Right ventricle myocardium inferior (tissue), 1 donor: Measurements from ENCODE around the gene NFATC3. TPM values are rescaled to one million over a fixed set of nuclear protein-coding genes. Genes with fewer than 3 reads are reported as not detected.

ENCODE experiments used
- ATAC-seq: fragments of 200-7000 bp; cut with Tn5 transposase; one replicate; pipeline ENCODE4 v1.9.1; 2020; ENCODE audit warnings: mild to moderate bottlenecking, moderate library complexity
- DNase-seq: peaks from one replicate; pipeline ENCODE4 v3.0.0; 2021; ENCODE audit errors: missing footprints
- intact Hi-C: fragments of 100-400 bp; cut with DNase I; formaldehyde crosslinking; loops from one replicate; pipeline ENCODE4 v1.11.0; 2022
- total RNA-seq: library from RNA; stranded (reverse); fragmentation: NEBNext Ultra II Directional; extraction: Animal tissue kit (Norgen Biotek cat#: 25700); gene quantifications from one replicate; pipeline ENCODE4 v1.2.1, GENCODE V29; 2021
- donor health status: DM: no; HTN: yes; CAD: no; lungs with severe emphysema.

The NFATC3 gene
- total RNA-seq, 1 donor from 2014 or later: 23.7 TPM

DNA sequence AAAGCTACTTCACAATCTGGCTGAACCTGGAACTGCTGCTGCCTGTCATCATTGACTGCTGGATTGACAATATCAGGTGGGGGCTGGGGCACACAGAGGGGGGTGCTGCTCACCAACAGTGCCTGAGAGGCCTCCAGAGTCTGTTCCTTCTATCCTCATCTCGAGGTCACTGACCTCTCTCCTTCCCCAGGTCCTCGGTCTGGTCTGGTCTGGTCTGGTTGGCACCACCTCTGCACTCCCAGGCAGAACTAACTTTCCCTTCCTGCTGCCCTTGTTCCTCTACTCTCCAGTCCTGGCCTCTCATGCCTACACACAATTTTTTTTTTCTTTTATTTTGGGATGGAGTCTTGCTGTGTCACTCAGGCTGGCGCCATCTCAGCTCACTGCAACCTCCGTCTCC, 164.2 kb downstream of the NFATC3 start:
- intact Hi-C loops: loop anchor here (5.0 kb wide), 1 partner anchor 63 kb away; the partner anchor contains the start of genes PRMT7 and SLC7A6OS
- ATAC-seq: no peak
- no peak for DNase-seq

DNA sequence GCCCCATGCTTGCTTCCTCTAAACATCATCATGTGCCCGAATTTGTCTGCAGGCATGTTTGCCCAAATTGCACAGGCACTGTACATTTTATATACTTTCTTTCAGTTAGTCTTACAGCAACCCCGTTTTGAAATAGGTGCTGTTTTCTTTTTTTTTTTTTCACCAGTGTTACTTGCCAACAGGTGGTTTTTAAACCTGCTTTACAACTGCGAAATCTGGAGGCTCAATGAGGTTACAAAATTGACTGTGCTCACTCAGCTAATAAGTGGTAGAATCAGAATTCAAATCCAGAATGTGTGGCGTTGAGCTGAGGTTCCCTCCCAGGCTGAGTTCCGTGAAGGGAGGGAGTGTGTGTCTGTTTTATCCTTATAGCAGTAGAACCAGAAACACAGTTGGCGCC, 165.8 kb downstream of the NFATC3 start:
- ATAC-seq (no peak), DNase-seq (no peak)
- intact Hi-C loops: no loop called here

DNA sequence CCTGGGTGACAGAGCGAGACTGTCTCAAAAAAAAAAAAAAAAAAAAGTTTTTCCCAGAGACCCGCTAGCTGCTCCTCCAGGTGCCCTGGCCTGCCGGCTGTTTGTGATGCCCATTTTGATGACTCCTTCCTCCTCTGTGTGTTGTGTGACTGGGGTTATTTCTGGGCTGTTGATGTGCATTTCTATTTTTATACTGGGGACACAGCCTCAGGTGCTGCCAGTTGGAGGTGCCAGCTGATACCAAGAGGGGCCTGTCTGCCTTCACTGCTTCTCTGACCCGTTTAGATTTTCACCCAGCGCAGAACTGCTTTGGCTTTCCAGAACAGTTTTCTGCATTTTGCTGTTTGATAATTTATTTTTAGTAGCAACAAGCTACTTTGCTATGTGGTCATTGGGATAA, 166.7 kb downstream of the NFATC3 start:
- intact Hi-C loops: no loop called here
- DNase-seq (no peak), ATAC-seq (peak; percentile 87)

DNA sequence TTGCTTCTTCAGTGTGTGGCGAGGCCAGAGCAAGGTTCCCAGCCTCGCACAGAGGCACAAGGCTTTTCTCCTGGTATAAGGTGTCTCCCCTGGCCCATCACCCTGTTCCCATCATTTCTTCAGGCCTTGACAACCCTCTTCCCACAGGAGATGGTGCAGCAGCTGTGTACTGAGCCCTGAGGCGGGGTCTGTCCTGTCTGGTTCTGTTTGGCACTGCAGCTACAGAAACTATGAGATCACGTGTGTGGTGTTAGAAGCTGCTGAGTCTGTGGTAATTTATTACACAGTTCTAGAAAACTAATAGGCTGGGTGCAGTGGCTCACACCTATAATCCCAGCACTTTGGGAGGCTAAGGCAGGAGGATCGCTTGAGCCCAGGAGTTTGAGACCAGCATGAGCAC, 167.2 kb downstream of the NFATC3 start:
- peak; percentile 12 for ATAC-seq
- no peak for DNase-seq
- intact Hi-C loops: no loop called here

DNA sequence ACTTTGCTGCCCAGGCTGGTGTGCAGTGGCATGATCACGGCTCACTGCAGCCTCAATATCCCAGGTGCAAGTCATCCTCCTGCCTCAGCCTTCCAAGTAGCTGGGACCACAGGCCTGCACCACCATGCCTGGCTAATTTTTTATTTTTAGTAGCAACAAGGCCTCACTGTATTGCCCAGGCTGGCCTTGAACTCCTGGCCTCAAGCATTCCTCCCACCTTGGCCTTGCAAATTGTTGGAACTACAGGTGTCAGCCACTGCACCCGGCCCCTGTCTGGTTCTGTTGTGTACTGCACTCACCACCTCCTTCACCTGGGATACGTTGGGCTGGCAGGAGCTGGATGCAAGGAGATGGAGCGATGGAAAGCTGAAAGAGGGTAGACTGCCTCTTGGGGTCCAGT, 168.6 kb downstream of the NFATC3 start:
- DNase-seq: no peak
- ATAC-seq: no peak
- intact Hi-C loops: no loop called here

DNA sequence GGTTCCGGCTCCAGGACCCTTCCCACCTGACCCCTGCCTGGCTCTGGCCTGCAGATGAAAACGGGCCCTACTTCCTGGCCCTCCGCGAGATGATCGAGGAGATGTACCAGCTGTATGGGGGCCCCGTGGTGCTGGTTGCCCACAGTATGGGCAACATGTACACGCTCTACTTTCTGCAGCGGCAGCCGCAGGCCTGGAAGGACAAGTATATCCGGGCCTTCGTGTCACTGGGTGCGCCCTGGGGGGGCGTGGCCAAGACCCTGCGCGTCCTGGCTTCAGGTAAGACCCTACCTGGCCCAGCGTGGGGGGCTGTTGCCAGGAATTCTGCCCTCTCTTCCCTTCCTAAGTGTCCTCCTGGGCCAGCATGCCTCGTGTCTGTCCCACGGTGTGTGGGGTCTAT, 170.5 kb downstream of the NFATC3 start:
- intact Hi-C loops: no loop called here
- no peak for DNase-seq
- no peak for ATAC-seq

DNA sequence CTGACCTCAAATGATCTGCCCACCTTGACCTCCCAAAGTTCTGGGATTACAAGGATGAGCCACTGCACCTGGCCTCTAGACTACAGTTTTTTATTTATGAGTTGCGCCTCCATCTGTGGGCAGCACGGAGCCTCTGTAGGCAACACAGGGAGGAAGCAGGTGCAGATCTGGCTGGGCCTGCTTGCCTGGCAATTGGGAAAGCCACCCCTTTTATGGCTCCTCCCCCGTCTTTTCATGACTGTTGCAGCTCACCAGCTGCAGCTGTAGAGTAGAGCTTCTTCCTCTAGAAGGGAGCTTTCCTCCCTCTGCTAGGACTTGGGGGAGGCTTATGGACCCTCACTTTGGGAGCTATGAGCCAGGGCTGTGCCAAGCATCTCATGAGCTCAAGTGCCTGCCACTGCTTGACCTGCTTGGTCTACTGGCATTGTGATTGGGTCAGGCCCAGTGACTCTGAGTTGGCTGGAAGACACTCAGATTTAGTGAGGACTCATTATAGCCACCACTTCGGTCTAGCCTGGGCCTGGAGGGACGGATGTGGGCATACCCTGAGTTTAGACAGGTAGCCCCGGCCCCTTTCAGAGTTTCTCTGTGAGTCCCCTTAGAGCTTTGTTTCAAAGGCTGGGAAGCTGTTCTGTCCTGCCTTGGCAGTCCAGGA, 172.2 kb downstream of the NFATC3 start:
- intact Hi-C loops: no loop called here
- ATAC-seq (no peak), DNase-seq (no peak)

DNA sequence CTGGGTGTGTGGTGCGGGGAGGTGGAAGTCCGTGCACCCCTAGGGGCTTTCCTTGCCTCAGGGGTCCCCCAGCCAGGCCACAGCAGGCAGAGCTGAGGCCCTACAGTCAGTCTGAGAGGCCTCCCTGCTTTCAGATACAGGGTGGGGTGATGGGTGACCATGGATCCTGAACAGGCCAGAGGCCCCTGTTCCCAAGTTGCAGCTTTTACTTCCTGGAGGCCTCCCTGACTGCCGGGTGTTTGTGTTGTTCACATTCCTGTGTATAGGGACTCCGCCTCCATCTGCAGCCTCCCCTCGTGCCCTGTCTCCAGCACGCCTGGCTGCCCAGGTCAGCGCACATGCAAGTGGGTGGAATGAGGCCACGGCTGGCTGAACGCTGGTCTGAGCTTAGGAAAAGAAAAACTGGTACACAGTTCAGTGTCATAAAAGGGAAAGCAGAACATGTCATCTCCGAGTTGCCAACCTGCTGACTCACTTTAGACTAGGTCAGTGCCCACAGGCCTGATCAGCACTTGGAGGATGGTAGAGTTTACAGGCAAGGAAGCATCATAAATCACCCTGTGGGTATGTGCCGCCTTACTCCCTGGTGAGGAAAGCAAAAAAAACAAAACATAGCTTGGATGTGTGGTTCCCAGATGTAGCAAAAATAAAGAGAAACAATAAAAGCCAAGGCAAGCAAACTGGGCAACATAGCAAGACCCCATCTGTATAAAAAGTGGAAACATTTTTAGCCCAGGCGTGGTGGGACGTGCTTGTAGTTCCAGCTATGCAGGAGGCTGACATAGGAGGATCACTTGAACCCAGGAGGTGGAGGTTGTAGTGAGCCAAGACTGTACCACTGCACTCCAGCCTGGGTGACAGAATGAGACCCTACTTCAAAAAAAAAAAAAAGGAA, 173.0 kb downstream of the NFATC3 start:
- ATAC-seq (peak; percentile 40), DNase-seq (no peak)
- intact Hi-C loops: loop anchor here (2.0 kb wide), 1 partner anchor 19 kb away; no protein-coding TSS in a partner anchor

DNA sequence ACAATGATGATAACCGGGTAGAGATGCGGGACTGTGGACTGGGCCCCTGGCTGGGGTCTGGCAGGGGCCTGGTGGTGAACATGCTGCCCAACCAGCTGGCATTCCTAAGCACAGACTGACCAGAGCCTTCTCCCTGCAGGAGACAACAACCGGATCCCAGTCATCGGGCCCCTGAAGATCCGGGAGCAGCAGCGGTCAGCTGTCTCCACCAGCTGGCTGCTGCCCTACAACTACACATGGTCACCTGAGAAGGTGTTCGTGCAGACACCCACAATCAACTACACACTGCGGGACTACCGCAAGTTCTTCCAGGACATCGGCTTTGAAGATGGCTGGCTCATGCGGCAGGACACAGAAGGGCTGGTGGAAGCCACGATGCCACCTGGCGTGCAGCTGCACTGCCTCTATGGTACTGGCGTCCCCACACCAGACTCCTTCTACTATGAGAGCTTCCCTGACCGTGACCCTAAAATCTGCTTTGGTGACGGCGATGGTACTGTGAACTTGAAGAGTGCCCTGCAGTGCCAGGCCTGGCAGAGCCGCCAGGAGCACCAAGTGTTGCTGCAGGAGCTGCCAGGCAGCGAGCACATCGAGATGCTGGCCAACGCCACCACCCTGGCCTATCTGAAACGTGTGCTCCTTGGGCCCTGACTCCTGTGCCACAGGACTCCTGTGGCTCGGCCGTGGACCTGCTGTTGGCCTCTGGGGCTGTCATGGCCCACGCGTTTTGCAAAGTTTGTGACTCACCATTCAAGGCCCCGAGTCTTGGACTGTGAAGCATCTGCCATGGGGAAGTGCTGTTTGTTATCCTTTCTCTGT, 174.0 kb downstream of the NFATC3 start:
- intact Hi-C loops: loop anchor here (2.0 kb wide), 1 partner anchor 20 kb away; no protein-coding TSS in a partner anchor
- ATAC-seq: peak; percentile 6

DNA sequence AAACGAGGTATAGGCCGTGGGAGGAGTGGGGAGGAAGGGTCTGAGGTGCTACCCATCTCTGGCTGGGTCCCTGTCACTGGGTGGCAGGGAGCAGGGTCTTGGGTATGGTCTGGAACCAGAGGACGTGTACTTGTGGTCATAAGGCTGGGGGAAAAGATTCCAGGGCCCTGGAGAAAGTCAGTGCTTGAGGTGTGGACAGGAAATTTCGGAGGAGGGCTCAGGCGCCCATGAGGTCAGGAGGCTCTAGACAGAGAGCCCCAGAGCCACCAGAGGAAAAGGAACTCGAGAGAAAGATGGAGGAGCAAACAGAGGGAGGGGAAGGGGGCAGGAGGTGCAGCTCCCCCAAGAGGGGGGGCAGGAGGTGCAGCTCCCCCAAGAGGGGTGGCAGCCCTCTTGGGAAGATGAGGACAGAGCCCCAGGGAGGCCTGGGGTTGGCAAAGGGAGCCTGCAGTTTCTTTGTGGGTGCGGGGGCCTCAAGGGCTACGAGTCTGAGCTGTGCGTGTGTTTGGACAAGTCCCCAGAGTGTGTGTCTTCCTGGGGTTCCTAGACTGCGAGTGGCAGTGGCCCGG, 178.5 kb downstream of the NFATC3 start:
- ATAC-seq (no peak), DNase-seq (no peak)
- intact Hi-C loops: loop anchor here (2.0 to 5.0 kb wide), 3 partner anchors 19 to 47 kb away; partner anchors contain the start of genes PRMT7 and SLC7A6OS

More for the DNA sequence above, 174.0 kb downstream of the NFATC3 start:
- DNase-seq: no peak

DNA sequence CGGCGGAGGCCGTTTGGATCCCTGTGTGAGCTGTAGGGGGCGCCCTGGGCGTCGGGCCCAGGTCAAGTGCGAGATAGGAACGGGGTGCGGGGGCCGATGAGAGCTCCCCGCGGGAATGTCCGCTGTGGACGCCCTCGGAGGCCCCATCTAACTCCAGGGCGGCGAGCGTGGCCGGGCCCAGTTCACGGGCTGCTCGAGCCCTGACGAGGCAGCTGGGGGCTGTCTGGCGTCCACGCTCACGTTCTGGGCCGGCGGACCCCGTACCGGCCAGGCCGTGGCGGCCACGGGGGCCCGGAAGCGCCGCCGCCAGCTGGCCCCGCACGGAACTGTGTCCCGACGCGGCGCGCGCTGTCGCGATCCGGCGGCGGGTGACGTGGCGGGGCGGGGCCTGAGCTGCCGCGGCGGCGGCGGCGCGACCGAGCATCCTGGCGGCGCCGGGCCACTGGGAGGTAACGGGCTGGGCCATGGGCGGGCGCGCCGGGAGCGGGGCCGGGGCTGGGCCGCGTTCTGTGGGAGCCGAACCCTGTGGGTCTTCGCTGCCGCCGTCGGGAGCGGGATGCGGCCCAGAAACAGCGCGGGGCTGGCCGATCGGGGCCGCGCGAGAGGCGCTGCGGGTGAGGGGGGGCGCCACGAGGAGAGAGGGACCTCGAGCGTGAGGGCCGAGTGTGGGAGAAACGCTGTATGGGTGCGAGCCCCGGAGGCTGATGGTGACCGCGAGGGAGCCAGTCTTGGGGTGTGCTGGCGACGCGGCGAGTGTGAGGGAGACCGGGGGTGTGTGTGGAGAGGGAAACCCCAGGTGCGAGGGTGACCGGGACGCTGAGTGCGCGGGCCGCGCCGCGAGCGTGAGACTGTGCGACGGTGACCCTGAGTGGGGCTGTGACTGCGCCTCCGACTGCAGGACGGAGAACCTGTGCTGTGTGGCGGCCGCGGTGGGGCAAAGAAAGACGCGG, 179.2 kb downstream of the NFATC3 start, which contains the start of gene SLC7A6:
SLC7A6 (plus strand) TSS at position 399 of the 950 bp plus-strand sequence. CDS start 10,201 bp downstream, outside the sequence.
- DNase-seq (peak; percentile 92), ATAC-seq (peak; percentile 77)
- intact Hi-C loops: loop anchor here (2.0 to 5.0 kb wide), 3 partner anchors 18 to 46 kb away; partner anchors contain the start of genes PRMT7 and SLC7A6OS

DNA sequence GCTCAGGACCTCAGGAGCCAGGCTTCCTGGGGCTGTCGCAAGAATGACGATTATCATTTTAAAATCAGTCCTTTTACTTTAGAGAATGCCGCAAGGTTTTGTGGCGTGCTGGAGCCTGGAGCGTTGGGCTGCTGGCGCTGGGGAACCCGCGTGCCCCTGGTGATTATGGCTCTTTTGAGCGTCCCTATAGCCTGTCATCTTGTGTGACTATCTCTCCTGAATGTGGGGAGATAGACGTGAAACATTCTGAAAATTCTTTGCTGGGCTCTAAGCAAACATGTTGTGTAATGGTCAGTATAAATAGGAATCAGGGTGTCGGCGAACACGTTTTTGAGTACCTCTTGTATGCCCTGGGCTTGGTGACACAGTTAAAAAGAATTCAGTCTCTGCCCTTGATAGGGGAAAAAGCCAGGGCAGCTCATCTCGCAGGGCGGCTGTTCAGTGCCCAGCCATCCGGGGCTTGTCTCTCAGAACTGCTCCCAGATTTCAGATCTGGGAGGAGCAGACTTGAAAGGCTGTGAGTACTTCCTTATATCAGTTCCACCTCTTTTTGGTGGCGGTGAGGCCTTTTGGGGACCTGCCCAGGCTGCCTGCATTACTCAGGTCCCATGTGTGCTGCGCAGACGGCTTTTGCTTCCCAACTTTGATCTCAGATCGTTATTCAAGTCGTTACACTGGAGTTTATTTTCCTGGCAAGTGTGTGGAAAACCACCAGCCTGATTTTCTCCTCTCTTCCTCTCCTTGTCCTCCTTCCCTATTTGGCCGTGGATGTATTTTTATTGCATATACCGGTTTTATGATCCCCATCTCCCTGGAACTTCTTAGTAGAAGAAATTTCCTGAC, 180.1 kb downstream of the NFATC3 start:
- peak; percentile 67 for ATAC-seq
- peak; percentile 78 for DNase-seq
- intact Hi-C loops: loop anchor here (2.0 kb wide), 2 partner anchors 18 to 46 kb away; partner anchors contain the start of genes PRMT7 and SLC7A6OS

DNA sequence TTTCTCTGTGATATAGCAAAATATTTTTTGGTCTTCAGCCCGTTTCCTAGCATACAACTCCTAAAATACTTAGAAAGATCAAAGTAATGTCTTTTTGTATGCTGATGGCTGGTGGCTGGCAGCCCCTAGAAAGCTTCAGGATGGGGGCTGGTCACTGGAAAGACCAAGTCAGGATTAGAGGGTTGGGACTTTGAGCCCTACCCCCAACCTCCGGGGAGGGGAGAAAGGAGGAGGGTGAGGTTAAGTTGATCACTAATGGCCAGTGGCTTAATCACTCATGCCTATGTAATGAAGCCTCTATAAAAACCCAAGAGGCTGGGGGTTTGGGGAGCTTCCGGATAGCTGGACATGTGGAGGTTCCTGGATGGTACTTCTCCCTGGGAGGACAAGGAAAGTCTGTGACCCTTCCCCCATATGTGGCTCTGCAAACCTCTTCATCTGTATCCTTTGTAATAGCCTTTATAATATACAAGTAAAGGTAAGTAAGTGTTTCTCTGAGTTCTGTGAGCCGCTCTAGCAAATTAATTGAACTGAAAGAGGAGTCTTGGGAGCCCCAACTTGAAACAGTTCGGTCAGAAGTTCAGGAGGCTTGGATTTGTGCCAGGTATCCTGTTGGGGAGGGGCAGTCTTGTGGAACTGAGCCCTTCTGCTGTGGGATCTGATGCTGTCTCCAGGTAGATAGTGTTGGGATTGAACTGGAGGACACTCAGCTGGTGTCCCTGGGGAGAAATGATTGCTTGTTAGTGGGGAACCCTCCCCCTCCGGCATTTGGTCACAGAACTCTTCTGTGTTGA, 182.6 kb downstream of the NFATC3 start:
- no peak for ATAC-seq
- DNase-seq: no peak
- intact Hi-C loops: no loop called here

DNA sequence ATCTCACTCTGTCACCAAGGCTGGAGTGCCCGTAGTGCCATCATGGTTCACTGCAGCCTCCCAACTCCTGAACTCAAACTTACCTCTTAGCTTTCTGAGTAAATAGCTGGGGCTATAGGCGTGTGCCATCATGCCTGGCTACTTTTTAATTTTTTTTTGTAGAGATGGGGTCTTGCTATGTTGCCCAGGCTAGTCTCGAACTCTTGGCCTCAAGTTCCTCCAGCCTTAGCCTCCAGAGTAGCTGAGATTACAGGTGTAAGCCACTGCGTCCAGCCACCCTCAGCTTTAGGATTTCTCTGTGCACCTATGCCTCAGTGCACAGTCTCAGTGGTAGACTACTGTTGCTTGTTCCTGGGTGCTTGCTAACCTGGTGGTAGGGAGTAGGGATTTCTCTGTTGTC, 184.6 kb downstream of the NFATC3 start:
- intact Hi-C loops: no loop called here
- ATAC-seq (no peak), DNase-seq (no peak)

DNA sequence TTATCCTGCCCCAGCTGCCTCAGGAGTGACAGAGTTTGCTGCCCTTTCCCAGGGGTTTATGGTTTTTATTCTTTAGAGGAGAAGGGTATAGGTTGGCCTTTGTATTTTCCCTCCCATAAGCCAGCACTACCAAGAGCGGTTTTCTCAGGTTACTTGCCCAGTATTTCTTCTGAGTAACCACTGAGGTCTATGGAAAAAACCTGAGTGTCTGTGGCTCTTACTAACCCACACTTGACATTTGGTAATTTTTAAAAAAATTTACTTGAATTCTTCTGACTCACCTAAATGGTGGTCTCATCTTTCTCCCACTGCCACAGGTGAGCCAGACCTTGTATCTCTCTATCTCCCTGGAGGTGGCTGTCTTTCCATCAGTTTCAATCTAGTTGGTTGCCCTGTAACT, 185.2 kb downstream of the NFATC3 start:
- no peak for DNase-seq
- ATAC-seq: no peak
- intact Hi-C loops: no loop called here
